Stimulated activated CD4-positive, alpha-beta T cell treated with anti-CD3 and anti-CD28 coated beads, TNF-alpha, amount 100 ng/mL, for 4 hours (primary cell): ENCODE measurements around the gene RNLS.

Experiments
- DNase-seq, 3 experiments: peaks; one replicate each; pipeline ENCODE4 v3.0.0-alpha.2; 2020; ENCODE audit warnings: low read depth in 3 of 3

The RNLS gene

GRCh38 chr10:88582806-88583583, at the start of gene RNLS:
Gene RNLS, minus strand, starts transcription at chr10:88583318.
- DNase-seq = peak; percentile 31 to 56 (median 53)

GRCh38 chr10:88624840-88625239, 41.7 kb upstream of the RNLS start:
- no peak for DNase-seq

GRCh38 chr10:88623835-88624234, 40.7 kb upstream of the RNLS start:
- DNase-seq = no peak

GRCh38 chr10:88620441-88620840, 37.3 kb upstream of the RNLS start:
- DNase-seq = no peak

GRCh38 chr10:88618496-88618895, 35.4 kb upstream of the RNLS start:
- DNase-seq = no peak

GRCh38 chr10:88617772-88618300, 34.7 kb upstream of the RNLS start:
- DNase-seq = no peak

GRCh38 chr10:88616250-88616977, 33.3 kb upstream of the RNLS start:
- DNase-seq = no peak

- no peak for DNase-seq
Measured at GRCh38 chr10:88608780-88609179, 25.7 kb upstream of the RNLS start.

- no peak for DNase-seq
Measured at GRCh38 chr10:88608052-88608732, 25.1 kb upstream of the RNLS start.

GRCh38 chr10:88598055-88598454, 14.9 kb upstream of the RNLS start:
- DNase-seq = no peak

- DNase-seq = no peak
Measured at GRCh38 chr10:88594482-88594881, 11.4 kb upstream of the RNLS start.

- DNase-seq = no peak
Measured at GRCh38 chr10:88592906-88593305, 9.8 kb upstream of the RNLS start.

GRCh38 chr10:88592381-88592780, 9.3 kb upstream of the RNLS start:
- DNase-seq = no peak

- no peak for DNase-seq
Measured at GRCh38 chr10:88586462-88586861, 3.3 kb upstream of the RNLS start, which contains the start of gene LIPJ. Gene LIPJ, plus strand, starts transcription at chr10:88586762. Its CDS starts 3,926 bp downstream, at chr10:88590688.

- DNase-seq = no peak
Measured at GRCh38 chr10:88583584-88583957, 453 bp upstream of the RNLS start.

- no peak for DNase-seq
Measured at GRCh38 chr10:88582411-88582805, 710 bp downstream of the RNLS start.

GRCh38 chr10:88565072-88565471, 18.0 kb downstream of the RNLS start:
- no peak for DNase-seq

- DNase-seq = no peak
Measured at GRCh38 chr10:88562152-88562551, 21.0 kb downstream of the RNLS start.

GRCh38 chr10:88557658-88558057, 25.5 kb downstream of the RNLS start:
- no peak for DNase-seq

GRCh38 chr10:88557256-88557655, 25.9 kb downstream of the RNLS start:
- DNase-seq = no peak

GRCh38 chr10:88555190-88555908, 27.8 kb downstream of the RNLS start:
- DNase-seq = no peak
